ENCODE results near the gene LDAH.
A peak's percentile ranks its signal among the peaks of the same experiment; 100 is the strongest.
"Not testable (repeated sequence)": the region's sequence is repeated elsewhere in the genome, so short reads cannot be mapped to it uniquely, and the experiment has no call there.

Gene LDAH

GRCh38 chr2:20822535-20823490 lies at the start of gene LDAH:
Gene LDAH, minus strand, starts transcription at chr2:20823101. Its CDS starts 21,638 bp downstream, at chr2:20801463.
- DNase-seq = peak; percentile 80 to 94

DNA sequence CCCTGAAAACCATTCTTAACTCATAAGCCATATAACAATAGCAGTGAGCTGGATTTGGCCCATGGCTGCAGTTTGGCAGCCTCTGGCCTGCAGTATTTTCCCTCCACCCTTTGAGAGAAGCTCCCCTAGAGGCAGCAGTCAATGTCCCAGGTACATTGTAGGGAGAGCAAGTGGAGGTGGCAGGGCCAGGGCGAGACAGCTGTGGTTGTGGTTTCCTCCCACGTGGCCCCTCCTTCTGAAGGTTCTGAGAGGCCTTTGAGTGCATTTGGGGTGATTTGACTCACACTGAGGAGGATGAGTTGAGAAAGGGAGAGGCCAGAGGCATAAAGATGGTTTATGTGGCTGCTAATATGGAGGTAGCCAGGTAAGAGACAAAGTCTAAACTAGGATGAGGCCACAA lies 45.5 kb upstream of the LDAH start:
- no peak for DNase-seq

DNA sequence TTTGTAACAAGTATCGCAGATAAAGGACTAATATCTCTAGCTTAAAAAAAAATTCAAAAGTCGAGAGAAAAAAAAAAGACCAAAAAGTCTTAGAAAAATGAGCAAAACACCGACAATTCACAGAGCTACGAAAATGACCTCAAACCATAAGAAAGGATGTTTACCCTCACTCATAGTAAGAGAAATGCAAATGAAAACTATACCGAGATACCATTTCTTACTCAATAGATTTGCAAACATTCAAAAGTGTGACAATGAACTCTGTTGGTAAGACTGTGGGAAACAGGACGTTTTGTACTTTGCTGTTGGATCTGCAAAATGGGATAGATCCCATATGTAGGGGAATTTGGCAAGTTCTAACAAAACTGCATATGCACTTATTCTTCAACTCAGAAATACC lies 39.9 kb upstream of the LDAH start:
- DNase-seq = no peak

- DNase-seq = no peak
Observed at GRCh38 chr2:20855456-20855855, 32.6 kb upstream of the LDAH start.

- no peak for DNase-seq
Observed at GRCh38 chr2:20852670-20853069, 29.8 kb upstream of the LDAH start.

DNA sequence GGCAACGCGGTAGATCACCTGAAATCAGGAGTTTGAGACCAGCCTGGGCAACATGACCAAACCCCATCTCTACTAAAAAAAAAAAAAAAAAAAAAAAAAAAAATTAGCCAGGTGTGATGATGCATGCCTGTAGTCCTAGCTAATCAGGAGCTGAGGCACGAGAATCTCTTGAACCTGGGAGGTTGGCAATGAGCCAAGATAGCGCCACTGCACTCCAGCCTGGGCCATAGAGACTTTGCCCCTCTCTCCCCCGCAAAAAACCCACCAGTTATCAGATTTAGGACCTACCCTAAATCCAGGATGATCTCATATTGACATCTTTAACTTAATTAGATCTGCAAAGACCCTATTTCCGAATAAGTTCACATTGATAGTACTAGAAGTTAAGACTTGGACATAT lies 29.2 kb upstream of the LDAH start:
- DNase-seq = no peak

DNA sequence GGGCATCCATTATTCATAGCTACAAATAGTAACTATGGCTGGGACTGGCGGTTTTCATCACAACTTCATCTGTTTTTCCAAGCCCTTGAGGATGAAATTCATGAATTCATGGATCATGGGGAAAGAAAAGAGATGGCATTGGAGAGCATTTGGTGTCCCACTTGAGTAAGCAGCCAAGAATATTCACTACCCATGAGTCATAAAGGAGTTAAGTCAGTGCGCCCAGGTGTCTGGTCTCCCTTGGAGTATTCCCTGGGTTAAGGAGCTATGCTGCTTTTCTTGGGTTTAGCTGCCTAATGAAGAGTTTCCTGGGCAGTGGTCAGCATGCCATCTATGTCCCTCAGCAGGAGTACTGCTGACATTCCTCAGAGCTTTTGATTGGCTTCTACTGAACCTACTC lies 21.3 kb upstream of the LDAH start:
- DNase-seq = no peak

DNA sequence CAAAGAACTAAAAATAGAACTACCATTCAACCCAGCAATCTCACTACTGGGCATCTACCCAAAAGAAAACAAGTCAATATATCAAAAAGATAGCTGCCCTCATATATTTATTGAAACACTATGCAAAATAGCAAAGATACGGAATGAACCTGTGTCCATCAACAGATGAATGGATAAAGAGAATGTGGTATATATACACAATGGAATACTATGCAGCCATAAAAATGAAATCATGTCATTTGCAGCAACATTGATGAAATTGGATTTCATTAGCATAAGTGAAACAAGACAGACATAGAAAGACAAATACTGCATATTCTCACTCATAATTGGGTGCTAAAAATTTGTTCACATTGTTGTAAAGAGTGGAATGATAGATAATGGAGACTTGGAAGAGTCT lies 16.2 kb upstream of the LDAH start:
- no peak for DNase-seq

GRCh38 chr2:20838016-20838415 lies 15.1 kb upstream of the LDAH start:
- no peak for DNase-seq

- DNase-seq = no peak
Observed at GRCh38 chr2:20836521-20836920, 13.6 kb upstream of the LDAH start.

DNA sequence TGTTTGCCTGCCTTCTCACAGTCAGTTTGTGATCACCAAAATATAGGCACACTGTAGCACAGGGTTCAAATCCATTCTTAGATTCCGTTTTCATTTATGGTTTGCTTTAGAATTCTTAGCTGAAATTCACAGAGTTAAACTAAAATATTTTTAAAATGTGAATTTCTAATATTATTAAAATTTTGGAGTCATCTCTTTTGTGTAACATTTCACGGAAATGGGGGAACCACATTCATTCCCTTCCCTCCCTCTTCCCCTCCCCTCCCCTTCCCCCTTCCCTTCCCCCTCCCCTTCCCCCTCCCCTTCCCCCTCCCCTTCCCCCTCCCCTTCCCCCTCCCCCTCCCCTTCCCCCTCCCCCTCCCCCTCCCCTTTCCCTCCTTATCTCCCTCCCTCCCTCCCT lies 11.4 kb upstream of the LDAH start:
- DNase-seq = no peak

DNA sequence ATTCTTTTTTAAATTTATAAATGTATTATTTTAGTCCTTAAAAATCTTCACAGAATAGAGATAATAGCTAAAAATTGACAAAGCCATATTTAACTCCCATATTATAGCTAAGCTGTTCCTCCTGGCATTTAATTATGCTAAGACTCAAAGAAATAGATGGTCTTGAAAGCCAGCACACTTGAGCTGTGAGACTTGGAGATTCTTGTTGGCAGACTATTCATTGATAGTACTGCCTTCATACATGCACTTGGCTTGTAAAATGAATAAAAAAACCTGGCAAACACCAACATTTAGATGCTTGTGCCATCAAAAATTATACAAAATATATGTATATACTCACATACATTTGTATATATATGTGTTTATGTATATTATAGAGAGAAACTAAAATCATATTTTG lies 9.7 kb upstream of the LDAH start:
- no peak for DNase-seq

DNA sequence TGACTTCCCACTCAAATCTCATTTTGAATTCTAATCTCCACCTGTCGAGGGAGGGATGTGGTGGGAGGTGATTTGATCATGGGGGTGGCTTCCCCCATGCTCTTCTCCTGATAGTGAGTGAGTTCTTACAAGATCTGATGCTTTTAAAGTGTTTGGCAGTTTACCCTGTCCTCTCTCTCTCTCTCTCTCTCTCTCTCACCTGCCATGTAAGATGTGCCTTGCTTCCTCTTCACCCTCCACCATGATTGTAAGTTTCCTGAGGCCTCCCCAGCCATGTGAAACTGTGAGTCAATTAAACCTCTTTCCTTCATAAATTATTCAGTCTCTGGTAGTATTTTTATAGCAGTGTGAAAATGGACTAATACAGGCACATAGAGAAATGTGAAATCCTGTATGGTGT lies 7.0 kb upstream of the LDAH start:
- no peak for DNase-seq

DNA sequence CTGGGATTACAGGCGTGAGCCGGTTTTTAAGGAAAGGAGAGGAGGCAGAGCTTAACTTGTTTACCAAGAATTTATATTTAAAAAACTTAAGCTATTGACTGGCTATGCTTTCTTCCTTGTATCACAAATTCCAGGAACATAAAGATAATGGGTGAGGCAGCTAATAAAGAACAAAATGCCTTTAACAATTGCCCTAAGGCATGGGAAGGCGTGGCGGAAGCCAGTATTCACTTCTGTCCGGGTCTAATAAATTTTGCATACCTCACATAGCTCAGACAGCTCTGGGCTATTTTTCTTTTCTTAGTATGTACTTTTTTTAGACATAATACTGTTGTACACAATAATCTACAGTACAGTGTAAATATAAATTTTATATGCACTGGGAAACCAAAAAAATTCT lies 1.0 kb upstream of the LDAH start:
- no peak for DNase-seq

GRCh38 chr2:20818820-20819219 lies 4.1 kb downstream of the LDAH start:
- DNase-seq = no peak

DNA sequence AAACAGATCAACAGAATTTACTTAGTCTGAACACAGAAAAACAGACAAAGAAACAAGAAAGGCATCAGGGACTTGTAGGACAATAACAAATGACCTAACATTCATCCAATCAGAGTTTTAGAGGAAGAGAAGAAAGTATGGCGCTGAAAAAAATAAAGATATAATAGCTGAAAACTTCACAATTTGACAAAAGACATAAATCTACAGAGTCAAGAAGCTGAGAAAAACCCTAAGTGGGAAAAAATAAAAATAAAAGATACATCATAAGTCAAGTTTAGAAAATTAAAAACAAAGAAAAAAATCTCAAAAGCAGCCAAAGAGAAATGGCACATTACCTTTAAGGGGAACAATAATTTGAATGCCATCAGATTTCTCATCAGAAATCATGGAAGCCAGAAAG lies 7.7 kb downstream of the LDAH start:
- DNase-seq = no peak

DNA sequence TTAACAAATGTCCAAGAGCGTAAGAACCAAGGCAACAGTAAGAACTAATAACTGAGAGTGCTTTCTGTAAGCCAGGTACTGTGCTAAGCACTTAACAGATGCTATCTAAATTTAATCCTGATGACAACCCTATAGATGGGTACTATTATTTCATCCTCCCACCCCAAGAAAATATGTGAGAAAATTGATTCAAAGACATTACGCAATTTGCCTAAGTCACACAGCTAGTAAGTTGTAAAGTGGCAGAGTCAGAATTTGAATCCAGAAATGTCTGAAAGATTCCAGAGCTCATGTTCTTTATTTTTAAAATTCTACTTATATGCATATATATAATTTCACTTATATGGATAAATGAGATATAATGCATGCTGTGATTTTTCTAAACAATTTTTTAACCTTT lies 10.1 kb downstream of the LDAH start:
- DNase-seq = no peak

DNA sequence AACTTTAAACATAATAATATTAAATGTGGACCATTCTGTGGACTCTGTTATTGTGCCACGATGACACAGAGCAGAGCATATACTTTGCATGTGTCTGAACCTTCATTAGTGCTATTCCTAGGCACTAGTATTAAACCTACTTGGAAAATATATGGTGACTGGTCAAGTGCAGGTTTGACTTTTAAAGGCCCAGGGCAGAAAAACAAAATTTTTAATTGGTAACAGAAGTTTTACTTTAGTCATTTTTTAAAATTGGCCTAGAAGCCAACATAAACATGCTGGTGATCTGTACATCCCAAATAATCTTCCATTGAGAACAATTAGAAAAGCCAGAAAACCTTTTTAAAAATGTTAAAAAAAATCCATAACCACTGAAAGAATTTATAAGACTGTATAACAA lies 16.6 kb downstream of the LDAH start:
- no peak for DNase-seq

- DNase-seq = no peak
Observed at GRCh38 chr2:20803974-20804373, 18.9 kb downstream of the LDAH start.

- DNase-seq = no peak
Observed at GRCh38 chr2:20803226-20803682, 19.6 kb downstream of the LDAH start.

DNA sequence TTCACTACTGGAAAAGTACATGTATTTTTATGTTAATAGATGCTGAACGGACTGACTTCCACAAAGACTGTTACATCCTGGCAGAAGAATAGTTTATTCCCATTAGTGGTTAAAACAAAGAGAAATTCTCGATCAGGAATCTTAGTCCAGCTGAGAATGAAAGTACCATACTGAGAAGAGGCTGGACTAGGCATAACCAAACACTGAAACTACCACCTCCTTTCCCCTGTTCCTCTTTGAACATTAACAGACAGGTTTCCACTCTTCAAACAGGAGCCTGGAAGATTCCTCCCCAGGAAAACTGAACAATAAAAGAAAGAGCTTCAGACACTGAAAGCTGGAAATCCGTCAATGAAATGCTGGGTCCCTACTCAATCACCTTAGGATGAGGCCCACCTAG lies 25.8 kb downstream of the LDAH start:
- DNase-seq = no peak

GRCh38 chr2:20796374-20796791 lies 26.5 kb downstream of the LDAH start:
- no peak for DNase-seq

DNA sequence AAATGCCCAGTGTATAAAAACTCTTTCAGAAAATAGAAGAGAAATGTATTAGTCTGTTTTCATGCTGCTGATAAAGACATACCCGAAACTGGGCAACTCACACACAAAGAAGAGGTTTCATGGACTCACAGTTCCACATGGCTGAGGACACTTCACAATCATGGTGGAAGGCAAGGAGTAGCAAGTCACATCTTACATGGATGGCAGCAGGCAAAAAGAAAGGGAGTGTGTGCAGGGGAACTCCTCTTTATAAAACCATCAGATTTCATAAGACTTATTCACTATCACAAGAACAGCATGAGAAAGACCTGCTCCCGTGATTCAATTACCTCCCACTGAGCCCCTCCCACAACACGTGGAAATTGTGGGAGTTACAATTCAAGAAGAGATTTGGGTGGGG lies 29.0 kb downstream of the LDAH start:
- not testable (repeated sequence) for DNase-seq

DNA sequence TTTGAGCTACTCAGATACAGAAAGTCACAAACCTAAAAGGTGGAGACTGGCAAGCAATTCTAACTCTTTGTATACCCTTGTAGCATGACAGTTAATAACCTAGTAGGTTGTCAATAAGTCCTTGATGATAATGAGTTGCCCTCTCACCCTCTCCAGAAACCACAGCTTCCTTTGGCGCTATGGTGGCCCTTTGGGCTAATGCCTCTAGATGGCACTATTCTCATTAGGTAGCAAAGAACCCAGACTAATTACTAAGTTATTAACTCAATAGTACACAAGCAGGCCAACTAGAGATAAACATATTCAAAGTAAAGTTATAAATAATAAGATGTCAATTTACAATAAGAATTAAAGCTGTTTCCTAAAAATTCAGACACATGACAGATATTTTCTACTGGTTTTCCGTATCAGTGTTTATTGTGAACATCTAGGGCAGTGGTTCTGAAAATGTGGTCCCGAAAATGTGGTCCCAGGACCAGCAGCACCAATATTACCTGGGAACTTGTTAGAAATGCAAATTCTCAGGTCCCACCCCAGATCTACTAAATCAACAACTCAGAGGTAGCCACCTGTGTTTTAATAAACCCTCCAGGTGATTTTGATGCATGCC lies 41.1 kb downstream of the LDAH start:
- peak in 1 of 2 experiments; percentile 38 for DNase-seq

Data from NCI-H526 (cell line).